ENCODE measurements around the gene GFI1B.
"Not testable (repeated sequence)": the region's sequence is repeated elsewhere in the genome, so short reads cannot be mapped to it uniquely, and the experiment has no call there.

Gene GFI1B

DNA sequence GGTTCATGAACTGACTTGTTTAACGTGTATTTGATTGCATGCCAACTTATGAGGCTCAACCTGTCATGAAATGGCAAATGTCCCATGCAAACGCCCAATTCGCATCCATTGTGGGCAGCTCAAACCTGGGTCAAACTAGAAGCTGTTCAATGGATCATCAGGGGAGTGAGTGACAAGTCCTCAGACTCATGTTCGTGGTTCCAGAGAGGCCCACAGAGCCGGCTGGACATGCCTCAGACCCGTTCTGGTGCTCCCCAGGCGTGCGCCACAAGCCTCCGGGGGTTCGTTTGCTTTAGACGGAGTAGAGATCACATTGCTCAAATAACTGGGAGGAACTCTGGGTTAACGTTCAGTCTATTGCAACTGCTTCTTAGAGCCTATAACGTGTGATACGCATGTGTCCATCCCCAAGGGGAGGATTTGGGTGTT lies 15.0 kb downstream of the GFI1B start:
- no peak for DNase-seq

DNA sequence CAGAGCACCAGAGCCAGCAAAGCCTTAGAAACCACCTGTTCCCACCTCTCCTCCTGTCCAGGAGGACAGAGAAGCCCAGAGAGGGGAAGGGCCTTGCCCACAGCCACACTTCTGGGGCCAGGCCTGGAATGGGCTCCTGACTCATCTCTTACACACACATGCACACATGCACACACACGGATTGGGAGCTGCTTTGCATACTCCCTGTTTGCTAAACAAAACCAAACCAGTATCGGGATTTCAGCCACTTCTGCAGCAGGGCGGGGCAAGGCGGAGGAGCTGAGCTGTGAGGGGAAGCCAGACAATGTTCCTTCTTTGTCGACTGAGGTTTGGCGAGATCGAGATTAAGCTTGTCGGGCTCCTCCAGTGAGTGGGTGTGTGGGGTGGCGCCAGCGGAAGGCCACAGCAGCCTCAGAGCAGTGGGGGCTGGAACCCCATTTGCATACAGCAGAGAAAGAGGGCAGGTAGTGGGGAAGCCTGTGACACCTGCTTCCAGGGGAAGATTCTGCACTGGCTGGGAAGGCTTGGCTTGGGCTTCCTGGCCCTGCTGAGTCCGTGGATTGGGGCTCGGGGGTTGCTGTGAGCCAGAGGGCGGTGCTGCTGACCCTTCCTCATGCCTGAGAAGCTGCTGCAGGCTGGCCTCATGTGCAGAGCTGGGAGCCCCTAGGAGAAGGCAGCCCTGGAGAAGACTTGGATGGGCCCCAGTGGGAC lies 16.1 kb downstream of the GFI1B start:
- no peak for DNase-seq

DNA sequence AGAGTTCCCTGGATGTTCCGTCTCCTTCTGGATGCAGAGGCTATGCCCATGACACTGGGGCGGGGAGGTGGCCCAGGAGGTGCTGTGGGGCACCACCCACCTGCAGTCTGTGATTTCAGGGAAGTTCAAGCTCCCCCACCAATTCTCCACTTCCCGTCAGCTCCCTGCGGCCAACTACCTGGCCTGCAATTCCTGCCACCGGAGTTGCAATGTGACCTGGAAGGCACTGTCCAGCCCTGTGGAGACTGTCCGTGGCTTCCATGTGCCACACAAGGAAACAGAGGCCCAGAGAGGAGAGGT lies 16.6 kb downstream of the GFI1B start:
- DNase-seq = no peak

DNA sequence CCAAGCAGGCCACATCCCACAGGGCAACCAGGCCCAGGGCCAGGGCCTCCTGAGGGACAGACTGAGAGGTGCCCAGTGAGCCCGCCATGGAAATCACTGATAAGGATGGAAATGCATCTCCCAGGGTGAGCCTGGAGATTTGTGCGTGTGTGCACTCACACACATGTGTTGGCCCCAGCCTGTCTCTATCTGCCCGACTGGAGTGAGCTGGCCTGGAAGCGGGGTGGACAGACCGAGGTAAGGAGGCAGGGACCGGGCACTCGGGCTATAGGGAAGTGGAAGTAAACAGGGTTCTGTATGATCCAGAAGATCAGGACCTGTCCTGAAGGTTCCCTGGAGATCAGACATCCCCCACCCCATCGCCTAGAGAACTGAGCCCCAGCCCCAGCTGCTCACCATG lies 17.4 kb downstream of the GFI1B start:
- DNase-seq = no peak

DNA sequence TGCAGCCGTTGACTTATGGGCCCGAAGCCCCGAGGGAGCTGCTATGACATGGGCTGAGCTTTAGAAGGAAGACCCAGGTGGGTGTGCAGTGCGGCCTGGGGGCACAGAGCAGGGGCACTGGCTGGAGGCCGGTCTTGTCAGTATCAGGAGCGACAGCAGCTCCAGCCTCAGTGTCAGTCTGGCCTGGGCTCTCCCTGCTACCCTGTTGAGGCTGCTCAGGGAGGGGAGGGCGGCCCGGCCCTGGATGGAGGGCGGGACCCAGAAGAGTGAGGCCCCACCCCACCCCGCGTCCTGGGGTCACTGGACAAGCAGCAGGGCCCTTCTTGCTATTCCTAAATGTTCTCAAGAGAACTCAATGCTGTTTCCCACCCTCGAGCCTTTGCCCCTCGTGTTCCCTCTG lies 18.0 kb downstream of the GFI1B start:
- DNase-seq = no peak

DNA sequence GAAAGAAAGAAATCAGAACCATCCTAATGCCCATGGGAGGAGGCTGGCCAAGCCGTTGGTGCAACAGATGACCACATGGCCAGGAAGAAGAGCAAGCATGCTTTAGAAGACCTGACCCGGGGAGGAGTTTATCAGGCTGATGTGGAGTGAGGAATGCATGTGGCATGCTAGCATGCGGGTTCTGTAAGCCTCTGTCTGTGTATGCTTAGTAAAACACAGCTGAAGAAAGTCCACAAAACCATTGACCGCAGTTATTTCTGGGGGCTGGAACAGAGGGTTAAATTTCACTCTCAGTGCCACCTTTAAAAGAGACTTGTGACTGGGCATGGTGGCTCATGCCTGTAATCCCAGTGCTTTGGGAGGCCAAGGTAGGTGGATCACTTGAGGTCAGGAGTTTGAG lies 19.1 kb downstream of the GFI1B start:
- DNase-seq = no peak

DNA sequence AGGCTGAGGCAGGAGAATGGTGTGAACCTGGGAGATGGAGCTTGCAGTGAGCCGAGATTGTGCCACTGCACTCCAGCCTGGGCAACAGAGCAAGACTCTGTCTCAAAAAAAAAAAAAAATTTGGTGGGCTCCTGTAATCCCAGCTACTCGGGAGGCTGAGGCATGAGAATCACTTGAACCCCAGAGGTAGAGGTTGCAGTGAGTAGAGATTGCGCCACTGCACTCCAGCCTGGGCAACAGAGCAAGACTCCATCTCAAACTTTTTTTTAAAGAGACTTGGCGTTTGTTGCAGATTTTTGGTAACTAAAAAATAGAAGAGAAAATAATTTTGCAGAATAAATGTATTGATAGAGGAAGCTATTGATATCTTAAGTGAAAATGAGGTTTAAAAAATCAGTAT lies 19.7 kb downstream of the GFI1B start:
- not testable (repeated sequence) for DNase-seq

DNA sequence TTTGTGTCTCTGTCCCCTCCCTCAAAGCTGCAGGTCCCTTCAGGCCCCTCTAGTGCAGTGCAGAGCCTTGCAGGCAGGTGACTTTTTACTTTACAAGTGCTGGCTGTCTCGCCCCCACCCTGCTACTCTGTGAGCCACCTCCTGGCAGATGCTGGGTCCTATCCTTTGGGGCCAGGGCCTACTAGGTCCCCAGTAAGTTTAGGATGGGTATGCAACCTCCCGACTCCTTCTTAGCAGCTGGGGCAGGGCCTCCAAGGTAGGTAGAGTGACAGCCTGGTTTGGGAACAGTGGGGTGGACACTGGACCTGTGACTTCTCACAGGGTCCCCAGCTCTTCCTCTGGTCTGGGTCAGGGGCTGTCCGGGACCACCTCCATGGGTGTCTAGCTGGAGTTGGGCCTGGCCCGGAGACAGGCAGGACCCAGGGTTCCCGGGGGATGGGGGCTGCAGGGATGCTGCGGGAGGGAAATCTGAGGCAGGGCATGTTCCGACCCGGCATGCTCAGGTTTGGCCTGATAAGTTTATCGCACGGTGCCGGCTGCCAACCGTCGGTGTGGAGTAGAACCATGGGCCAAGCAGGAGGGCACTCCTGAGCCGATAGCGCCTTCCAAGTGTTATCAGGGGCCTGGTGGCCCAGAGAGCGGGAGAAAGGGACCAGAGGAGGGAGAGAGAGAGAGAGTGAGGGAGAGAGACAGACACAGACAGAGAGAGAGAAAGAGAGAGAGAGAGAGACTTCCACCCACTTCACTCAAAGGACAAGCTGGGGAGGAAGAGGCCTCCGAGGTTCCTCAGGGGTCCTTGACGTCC lies 20.5 kb downstream of the GFI1B start:
- DNase-seq = no peak

DNA sequence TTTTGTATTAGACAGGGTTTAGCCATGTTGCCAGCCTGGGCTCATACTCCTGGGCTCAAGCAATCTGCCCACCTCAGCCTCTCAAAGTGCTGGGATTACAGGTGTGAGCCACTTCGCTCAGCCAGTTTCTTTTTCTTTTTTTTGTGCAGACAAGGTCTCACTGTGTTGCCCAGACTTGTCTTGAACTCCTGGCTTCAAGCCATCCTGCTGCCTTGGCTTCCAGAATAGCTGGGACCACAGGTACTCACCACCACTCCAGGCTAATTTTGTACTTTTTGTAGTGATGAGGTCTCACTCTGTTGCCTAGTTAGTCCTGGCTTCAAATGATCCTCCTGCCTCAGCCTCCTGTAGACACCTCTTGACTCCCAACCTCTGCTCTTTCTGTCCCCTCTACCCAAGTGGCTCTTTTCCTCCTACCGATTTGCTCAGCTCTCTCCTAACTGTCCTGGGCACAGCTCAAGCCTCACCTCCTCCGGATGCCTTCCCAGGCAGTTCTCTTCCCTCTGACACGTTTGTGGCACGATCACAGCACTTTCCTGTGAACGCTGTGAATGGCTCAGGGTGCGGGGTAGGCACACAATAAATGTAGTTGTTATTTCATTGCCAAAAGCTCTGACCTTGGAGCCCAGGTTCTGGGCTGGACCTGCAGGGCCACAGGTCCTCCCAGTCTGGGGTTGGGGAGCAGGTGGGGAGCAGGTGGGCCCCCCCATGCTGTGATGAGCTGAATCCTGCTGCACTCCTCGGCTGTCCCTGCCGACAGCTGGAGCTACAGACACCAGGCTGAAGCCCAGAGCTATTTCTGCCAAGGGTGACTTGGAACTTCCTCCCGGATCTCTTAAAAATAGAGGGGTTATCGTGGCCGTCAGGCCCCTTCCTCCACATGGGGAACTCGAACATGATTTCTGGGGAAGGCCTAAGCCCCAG lies 23.9 kb downstream of the GFI1B start:
- DNase-seq = no peak

DNA sequence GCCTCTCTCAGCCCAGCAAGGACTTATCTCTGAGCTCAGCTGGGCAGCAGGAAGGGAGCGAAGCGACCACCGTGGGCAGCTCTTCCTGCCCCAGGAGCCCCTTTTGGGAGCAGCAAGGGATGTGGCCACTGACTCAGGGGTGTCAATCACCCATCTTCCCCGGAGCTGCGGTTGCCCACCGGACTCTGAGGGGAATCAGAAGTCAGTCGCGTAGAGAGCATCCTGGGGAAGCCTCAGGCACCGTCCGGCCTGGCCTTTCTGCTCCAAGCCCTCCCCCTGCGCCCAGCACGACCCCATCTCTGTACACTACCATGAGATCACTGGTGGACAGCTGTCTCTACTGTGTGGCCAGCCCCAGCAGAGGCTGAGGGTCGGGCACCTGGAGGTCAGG lies 24.6 kb downstream of the GFI1B start:
- no peak for DNase-seq

DNA sequence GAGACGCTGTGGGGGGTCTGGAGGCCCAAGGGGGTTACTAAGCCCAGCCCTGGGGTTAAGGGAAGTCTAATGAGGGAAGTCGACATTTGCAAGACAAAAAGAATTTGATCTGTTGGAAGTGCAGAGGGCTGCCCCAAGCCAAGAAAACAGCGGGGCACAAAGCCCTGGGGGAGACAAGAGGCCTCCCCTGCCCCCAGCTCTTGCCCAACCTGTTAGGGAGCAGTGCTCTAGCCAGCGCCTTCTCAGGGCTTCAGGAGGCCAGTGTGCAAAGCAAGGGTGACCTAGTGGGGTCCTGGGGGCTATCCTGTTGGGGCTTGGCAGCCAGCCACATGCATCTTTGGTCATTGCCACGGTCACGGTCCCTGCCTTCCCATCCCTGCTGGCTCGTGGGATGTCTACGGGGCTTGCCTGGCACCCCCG lies 25.2 kb downstream of the GFI1B start:
- no peak for DNase-seq

DNA sequence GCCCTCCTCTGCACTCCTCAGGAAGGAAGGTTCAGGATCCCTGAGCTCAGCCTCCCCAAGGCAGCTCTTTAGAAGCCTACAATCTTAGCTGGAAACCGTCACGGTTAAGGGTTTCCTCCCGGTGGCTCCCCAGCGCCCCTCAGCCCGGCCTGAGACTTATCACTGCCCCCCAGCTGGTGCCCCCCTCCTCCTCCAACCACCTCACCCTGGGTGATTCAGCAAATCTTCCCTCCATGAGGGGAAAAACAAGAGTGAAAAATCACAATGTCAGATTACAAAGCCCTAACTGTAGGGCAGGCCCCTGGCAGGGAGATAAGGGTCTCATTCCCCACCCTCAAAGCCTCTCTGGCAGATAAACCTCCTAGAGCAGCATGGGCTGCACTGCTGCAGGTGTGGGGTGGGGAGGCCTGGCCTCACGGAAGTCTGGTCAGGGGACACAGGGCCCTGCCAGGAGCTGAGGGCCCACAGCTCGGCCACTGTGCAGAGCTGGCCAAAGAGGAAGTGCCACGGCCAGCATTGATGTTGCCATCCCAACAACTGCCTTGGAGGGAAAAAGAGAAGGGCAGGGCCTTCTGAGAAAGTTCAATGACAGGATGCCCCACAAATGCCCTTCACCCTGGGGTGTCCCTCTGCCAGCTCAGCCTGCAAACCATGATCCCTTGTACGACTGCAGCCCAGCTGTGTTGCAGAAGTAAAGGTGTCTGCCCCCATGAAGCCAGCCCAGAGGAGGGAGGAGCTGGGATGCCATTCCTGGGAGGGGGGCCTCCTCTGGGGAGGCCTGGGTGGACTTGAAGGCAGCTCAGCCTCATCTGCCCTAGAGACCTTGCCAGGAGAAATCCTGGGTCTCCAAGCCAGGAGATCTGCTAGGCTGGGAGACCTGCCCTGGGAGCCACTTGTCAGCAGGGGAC lies 25.9 kb downstream of the GFI1B start:
- DNase-seq = no peak

DNA sequence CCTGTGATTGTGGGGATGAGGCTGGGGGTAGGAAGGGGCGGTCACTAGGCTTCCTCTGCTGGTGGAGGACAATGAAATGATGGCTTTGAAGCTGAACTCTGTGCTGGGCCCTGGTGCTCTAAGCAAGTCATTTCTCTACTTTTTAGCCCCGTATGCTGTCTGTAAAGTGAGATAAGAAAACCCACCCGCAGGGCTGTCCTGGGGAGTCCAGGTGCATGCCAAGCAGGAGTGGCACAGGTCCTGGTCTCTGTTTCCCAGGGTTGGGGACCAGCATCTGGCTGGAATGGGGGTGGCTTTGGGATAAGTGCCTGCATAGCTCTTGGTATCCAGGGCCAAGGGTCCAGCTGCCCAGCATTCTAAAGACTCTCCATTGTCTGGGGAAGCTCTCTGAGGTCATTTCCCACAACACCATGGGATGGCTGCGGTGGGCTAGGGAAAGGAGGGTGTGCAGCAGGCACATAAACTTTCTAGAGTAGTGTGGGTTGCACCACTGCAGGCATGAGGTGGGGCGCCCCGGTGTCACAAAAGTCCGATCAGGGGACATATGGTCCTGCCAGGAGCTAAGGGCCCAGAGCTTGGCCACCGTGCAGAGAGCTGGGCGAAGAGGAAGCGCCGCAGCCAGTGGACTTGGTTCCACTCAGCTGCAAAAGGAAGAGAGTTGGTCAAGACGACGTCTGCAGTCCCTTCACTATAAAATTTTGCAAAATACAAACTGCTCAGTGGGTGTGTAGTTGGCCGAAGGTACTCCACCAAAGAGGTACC lies 26.7 kb downstream of the GFI1B start:
- no peak for DNase-seq

DNA sequence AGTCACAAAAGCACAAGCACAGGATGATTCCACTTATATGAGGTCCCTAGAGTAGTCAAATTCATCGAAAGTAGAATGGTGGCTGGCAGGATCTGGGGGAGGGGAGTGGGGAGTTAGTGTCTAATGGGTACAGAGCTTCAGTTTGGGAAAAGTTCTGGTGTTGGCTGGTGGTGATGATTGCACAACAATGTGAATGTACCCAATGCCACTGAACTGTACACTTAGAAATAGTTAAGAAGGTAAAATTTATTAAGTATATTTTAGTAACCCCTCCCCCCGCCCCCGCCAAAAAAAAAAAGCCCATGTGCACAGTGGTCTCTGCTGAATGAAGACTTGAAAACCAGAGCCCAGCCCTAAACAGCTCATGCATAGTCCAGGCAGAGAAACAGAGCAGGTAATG lies 27.5 kb downstream of the GFI1B start:
- DNase-seq = no peak

DNA sequence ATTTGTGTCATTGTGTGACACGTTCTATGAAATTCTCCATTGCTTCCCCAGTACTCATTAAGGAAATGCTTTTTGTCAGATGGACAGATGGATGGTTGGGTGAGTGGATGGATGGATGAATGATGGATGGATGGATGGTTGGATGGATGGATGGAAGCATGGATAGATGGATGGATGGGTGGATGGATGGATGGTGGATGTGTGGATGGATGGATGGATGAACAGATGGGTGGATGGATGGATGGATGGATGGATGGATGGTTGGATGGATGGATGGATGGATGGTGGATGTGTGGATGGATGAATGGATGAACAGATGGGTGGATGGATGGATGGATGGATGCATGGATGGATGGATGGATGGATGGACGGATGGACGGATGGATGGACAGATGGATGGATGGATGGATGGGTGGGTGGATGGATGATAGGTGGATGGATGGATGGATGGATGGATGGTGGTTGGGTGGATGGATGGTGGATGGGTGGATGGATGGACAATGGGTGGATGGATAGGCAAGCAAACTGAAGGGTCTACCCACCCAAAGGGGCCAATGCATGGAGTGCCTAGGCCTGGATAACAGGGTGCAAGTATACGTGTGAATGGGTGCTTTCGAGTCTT lies 28.3 kb downstream of the GFI1B start:
- DNase-seq = no peak

DNA sequence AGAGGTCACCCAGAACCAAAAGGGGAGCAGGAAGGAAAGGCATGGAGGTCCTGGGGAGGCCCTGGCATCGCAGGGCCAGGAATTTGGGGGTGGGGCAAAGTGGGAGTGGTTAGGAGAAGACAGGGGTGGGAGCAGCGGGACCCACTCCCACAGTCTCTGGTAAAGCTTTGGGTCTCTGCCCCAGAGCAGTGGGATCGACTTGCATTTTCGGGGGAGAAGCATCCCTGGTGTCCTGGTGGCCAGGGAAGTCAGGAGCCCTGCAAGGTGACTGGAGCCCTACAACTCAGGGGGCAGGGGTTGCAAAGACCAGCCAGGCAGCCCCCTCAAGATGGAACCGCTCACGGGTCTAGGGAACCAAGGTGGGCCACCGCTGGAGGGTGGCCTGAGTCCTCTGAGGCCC lies 29.9 kb downstream of the GFI1B start:
- no peak for DNase-seq

DNA sequence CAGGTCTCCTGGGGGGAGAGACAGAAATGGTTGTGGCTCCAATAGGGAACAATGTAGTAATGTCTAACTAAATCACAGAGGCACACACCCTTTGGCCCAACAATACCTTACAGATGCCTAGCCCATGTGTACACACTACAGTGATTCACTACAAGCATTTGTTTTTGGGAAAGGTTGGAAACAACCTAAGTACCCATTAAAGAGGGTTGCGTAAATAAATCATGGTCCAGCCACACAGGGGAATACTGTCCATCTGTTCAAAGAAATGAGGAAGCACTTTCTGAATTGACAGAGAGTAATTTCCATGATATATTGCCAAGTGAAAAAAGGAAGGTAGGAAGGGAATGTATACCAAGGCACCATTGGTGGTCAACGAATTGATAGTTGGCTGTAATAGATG lies 30.3 kb downstream of the GFI1B start:
- no peak for DNase-seq

DNA sequence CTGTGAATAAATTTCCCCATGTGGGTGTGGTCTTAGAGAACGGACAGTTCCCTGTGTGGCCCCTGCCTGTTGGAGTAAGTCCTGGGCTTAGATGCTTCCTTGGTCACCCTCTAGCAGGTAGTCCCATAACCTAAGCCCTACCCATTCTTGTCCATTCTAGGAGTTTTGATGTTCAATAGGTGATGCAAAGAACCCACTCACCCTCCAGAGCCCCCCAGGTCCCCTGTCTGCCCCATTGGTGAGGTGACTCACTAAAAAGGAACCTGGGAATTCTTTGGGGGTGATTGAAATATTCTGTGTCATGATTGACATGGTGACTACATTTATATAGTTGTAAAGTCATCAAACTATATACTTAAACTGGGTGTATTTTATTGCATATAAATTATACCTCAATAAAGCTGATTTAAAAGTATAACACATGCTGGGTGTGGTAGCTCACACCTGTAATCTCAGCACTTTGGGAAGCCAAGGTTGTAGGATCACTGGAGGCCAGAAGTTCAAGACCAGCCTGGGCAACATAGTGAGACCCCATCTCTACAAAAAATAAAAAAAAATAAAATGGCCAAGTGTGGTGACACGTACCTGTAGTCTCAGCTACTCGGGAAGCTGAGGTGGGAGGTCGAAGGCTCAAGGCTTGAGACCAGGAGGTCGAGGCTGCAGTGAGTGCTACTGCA lies 31.6 kb downstream of the GFI1B start:
- DNase-seq = no peak

DNA sequence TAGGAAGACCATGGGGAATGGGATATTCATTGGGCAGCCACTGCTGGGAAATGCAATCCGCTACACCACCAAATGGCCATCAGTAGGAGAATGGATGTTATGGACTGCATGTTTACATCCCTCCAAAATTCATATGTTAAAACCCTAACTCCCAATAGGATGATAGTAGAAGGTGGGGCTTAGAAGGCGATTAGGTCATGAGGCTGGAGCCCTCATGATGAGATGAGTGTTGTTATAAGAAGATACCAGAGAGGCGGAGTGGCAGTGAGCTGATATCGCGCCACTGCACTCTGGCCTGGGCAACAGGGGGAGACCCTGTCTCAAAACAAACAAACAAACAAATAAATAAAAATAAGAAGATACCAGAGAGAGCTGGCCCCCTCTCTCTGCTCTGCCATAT lies 36.2 kb downstream of the GFI1B start:
- DNase-seq = no peak

DNA sequence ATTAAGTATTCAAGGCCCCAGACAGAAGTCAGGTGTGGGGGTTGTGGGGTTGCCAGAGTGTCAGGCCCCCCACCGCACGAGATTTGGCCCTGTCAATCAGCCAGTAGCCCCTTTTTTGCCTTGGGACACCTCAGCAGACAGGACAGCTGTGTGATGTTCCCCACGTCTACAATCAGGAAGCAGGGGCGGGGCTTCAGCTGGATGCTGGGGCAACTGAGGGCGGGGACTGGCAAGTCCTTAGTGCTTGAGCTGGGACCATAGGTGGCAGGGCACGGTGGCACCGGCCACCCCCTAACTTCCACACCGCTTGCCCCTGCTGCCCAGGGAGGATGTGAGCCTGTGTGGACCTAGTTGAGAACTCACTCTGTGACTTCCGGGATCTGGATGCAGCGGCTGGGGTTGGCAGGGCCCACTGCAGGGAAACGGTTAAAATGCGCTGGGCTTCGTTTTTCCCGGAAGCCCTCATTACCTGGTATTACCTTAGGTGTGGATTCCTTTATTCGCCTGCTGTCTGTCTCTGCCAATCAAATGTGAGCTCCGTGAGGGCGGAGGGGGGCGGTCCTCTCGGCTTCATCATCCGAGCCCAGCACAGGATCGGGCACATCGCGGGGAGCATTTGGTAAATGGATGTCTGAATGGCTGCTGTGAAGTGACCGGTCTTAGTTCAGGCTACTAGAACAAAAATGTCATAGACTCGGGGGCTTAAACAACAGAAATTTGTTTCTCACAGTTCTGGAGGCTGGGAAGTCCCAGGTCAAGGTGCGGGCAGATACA lies 44.8 kb downstream of the GFI1B start:
- DNase-seq = no peak

All from NCI-H1930 (cell line).